DOHH2 (cell line): ENCODE results near the gene SOX10.

Source experiments
- H3F3A ChIP-seq: fragments of 200-600 bp; sonication (generic), shearing (Covaris generic); 2 replicates; pipeline ENCODE4 v1.6.0; 2016; ENCODE audit warnings: antibody characterized with exemption, mild to moderate bottlenecking; ENCODE audit not compliant: control insufficient read depth, insufficient read depth
- H3K27ac ChIP-seq: fragments of 200-600 bp; sonication (generic); 2 replicates; pipeline ENCODE4 v1.5.1; 2014; ENCODE audit warnings: low read depth, mild to moderate bottlenecking, low read length, moderate library complexity
- H3K27me3 ChIP-seq: fragments of 200-600 bp; sonication (generic); 2 replicates; pipeline ENCODE4 v1.6.1; 2014; ENCODE audit warnings: mild to moderate bottlenecking, low read length, mixed read lengths; ENCODE audit not compliant: control insufficient read depth
- H3K36me3 ChIP-seq: fragments of 200-600 bp; sonication (generic); 2 replicates; pipeline ENCODE4 v1.6.1; 2014; ENCODE audit warnings: mild to moderate bottlenecking, low read length, moderate library complexity, mixed read lengths; ENCODE audit not compliant: control insufficient read depth
- H3K4me1 ChIP-seq: fragments of 200-600 bp; sonication (generic); 2 replicates; pipeline ENCODE4 v1.6.1; 2014; ENCODE audit warnings: mild to moderate bottlenecking, low read length, mixed read lengths; ENCODE audit not compliant: control insufficient read depth
- H3K4me2 ChIP-seq: fragments of 200-600 bp; sonication (generic); 2 replicates; pipeline ENCODE4 v1.6.0; 2014; ENCODE audit warnings: mild to moderate bottlenecking, low read length, moderate library complexity
- H3K4me3 ChIP-seq: fragments of 200-600 bp; sonication (generic); 2 replicates; pipeline ENCODE4 v1.5.1; 2014; ENCODE audit warnings: mild to moderate bottlenecking, low read length, mixed read lengths
- H3K79me2 ChIP-seq: fragments of 200-600 bp; sonication (generic); 2 replicates; pipeline ENCODE4 v1.6.1; 2014; ENCODE audit warnings: mild to moderate bottlenecking, low read length, mixed read lengths; ENCODE audit not compliant: control insufficient read depth
- H3K9me2 ChIP-seq: fragments of 200-600 bp; sonication (generic); replicated peaks from 2 replicates; pipeline ENCODE4 v1.6.1; 2014; ENCODE audit warnings: mild to moderate bottlenecking, low read length, mixed read lengths; ENCODE audit not compliant: control insufficient read depth
- H3K9me3 ChIP-seq: fragments of 200-600 bp; sonication (generic); 2 replicates; pipeline ENCODE4 v1.6.1; 2014; ENCODE audit warnings: antibody characterized with exemption, low read length, mixed read lengths; ENCODE audit not compliant: control insufficient read depth, insufficient read depth
- H4K20me1 ChIP-seq: fragments of 200-600 bp; sonication (generic); 2 replicates; pipeline ENCODE4 v1.6.0; 2014; ENCODE audit warnings: low read depth, mild to moderate bottlenecking, antibody characterized with exemption, low read length, moderate library complexity; ENCODE audit not compliant: control insufficient read depth, insufficient read depth
- EZH2phosphoT487 ChIP-seq: fragments of 200-600 bp; sonication (generic); IDR thresholded peaks from 2 replicates; pipeline ENCODE4 v1.6.1; 2017; ENCODE audit warnings: borderline replicate concordance, mild to moderate bottlenecking, antibody characterized with exemption, low read length, moderate library complexity, mixed read lengths
- TF ChIP-seq, protein P1 (sequence below): fragments of 200-600 bp; sonication (generic); IDR thresholded peaks from one replicate; pipeline ENCODE4 v1.5.1; 2014; ENCODE audit warnings: antibody characterized with exemption, mild to moderate bottlenecking, low read depth, low read length; ENCODE audit not compliant: poor library complexity, severe bottlenecking

The SOX10 gene

DNA sequence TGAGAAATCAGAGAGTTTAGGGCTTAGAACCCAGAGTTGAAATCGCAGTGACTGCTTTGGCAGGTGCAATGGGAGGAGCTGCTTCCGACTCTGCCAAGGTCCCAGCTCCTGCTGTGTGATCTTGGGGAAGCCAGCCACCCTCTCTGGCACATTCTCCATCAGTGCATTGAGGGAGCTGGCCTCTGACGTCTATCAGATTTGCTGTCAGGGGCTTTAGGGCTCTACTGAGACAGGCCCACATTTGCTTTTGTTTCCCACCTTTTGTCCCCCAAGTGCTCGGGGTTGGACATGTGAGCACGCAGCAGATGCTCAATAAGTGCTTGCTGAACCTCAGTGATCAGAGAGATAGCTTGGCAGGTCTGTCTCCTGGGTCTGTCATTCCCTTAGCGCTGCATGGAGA is 10.6 kb upstream of the SOX10 start:
- Histone ChIP-seq H3K79me2 (no peaks in the 10 kb centered on the region), H3K27ac (no peak overlapping the region), H3K9me2 (no peaks in the 10 kb centered on the region), H3K27me3 (peaks cover 1% of the 10 kb centered on the region; the same call in 1 of the 2 replicates), H4K20me1 (no peaks in the 10 kb centered on the region), H3K36me3 (no peaks in the 10 kb centered on the region), H3K9me3 (no peaks in the 10 kb centered on the region), H3K4me3 (no peak overlapping the region), H3F3A (no peaks in the 10 kb centered on the region), H3K4me2 (no peak overlapping the region), H3K4me1 (peaks cover 7% of the 10 kb centered on the region)
- TF ChIP-seq EZH2phosphoT487, result no peak
- TF ChIP-seq, protein P1, sequence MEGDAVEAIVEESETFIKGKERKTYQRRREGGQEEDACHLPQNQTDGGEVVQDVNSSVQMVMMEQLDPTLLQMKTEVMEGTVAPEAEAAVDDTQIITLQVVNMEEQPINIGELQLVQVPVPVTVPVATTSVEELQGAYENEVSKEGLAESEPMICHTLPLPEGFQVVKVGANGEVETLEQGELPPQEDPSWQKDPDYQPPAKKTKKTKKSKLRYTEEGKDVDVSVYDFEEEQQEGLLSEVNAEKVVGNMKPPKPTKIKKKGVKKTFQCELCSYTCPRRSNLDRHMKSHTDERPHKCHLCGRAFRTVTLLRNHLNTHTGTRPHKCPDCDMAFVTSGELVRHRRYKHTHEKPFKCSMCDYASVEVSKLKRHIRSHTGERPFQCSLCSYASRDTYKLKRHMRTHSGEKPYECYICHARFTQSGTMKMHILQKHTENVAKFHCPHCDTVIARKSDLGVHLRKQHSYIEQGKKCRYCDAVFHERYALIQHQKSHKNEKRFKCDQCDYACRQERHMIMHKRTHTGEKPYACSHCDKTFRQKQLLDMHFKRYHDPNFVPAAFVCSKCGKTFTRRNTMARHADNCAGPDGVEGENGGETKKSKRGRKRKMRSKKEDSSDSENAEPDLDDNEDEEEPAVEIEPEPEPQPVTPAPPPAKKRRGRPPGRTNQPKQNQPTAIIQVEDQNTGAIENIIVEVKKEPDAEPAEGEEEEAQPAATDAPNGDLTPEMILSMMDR, result no peak

GRCh38 chr22:37994049-37994448 is 9.7 kb upstream of the SOX10 start:
- Histone ChIP-seq H3K4me1 (peaks cover 7% of the 10 kb centered on the region), H4K20me1 (no peaks in the 10 kb centered on the region)

GRCh38 chr22:37991731-37992442 is 7.5 kb upstream of the SOX10 start:
- TF ChIP-seq, protein P1, result no peak
- TF ChIP-seq EZH2phosphoT487, result no peak
- Histone ChIP-seq H3K4me1 (peaks cover 7% of the 10 kb centered on the region), H3K9me2 (no peaks in the 10 kb centered on the region), H3K27me3 (no peaks in the 10 kb centered on the region), H3K36me3 (no peaks in the 10 kb centered on the region), H3K4me3 (no peak overlapping the region), H3K27ac (no peak overlapping the region), H3K9me3 (no peaks in the 10 kb centered on the region), H4K20me1 (no peaks in the 10 kb centered on the region), H3K4me2 (no peak overlapping the region), H3F3A (no peaks in the 10 kb centered on the region), H3K79me2 (no peaks in the 10 kb centered on the region)

More at GRCh38 chr22:37994049-37994448, 9.7 kb upstream of the SOX10 start:
- H3K27ac ChIP-seq, result no peak overlapping the region
- H3K36me3 ChIP-seq, result no peaks in the 10 kb centered on the region
- TF ChIP-seq, protein P1, result no peak
- no peak for TF ChIP-seq EZH2phosphoT487
- H3K4me2 ChIP-seq, result no peak overlapping the region
- H3K9me2 ChIP-seq, result no peaks in the 10 kb centered on the region
- no peaks in the 10 kb centered on the region for H3K27me3 ChIP-seq
- no peaks in the 10 kb centered on the region for H3K9me3 ChIP-seq
- H3F3A ChIP-seq, result no peaks in the 10 kb centered on the region
- H3K4me3 ChIP-seq, result no peak overlapping the region
- no peaks in the 10 kb centered on the region for H3K79me2 ChIP-seq
